ENCODE data around the gene ONECUT3. TPM values are rescaled to one million over a fixed set of nuclear protein-coding genes. Genes with fewer than 3 reads are reported as not detected.

ONECUT3 gene
- total and polyA plus RNA-seq, 3 donors from 2014 or later: 0.13 to 0.39 (median 0.25) TPM

GRCh38 chr19:1744822-1745563 lies 8.3 kb upstream of the ONECUT3 start:
- H3K36me3 ChIP-seq (ENCODE audit: low read depth, missing control alignments): no peaks in the 10 kb centered on the region
- intact Hi-C loops (cut with DNase I; ENCODE audit: low total_unique reads): no loop called here
- TF ChIP-seq POLR2A (IDR thresholded peaks at IDR 0.05) (no peak), CTCF (IDR thresholded peaks at IDR 0.05) (no peak)
- no peaks in the 10 kb centered on the region for H3K27me3 ChIP-seq
- H3K4me3 ChIP-seq: no peak overlapping the region
- 31 to 33% methylated on average over 6 to 19 of the region's 19 CpGs for WGBS, 2 donors
- H3K9me3 ChIP-seq: no peaks in the 10 kb centered on the region
- no peak overlapping the region for H3K27ac ChIP-seq
- H3K4me1 ChIP-seq: peaks cover 2% of the 10 kb centered on the region
- DNase-seq: no peak

GRCh38 chr19:1745589-1746031 lies 7.7 kb upstream of the ONECUT3 start:
- intact Hi-C loops (cut with DNase I; ENCODE audit: low total_unique reads): no loop called here
- DNase-seq: no peak

GRCh38 chr19:1746401-1747284 lies 6.7 kb upstream of the ONECUT3 start:
- intact Hi-C loops (cut with DNase I; ENCODE audit: low total_unique reads): no loop called here
- Histone ChIP-seq H3K4me1 (peaks cover 3% of the 10 kb centered on the region), H3K27ac (no peak overlapping the region), H3K36me3 (ENCODE audit: low read depth, missing control alignments) (no peaks in the 10 kb centered on the region), H3K27me3 (no peaks in the 10 kb centered on the region), H3K4me3 (no peak overlapping the region), H3K9me3 (no peaks in the 10 kb centered on the region)
- TF ChIP-seq CTCF (IDR thresholded peaks at IDR 0.05): no peak
- 20 to 26% methylated on average over 20 to 25 of the region's 31 CpGs for WGBS, 2 donors
- no peak for DNase-seq

More at GRCh38 chr19:1745589-1746031, 7.7 kb upstream of the ONECUT3 start:
- Histone ChIP-seq H3K27me3 (no peaks in the 10 kb centered on the region), H3K36me3 (ENCODE audit: low read depth, missing control alignments) (no peaks in the 10 kb centered on the region), H3K27ac (no peak overlapping the region), H3K4me1 (peaks cover 3% of the 10 kb centered on the region), H3K4me3 (no peak overlapping the region), H3K9me3 (no peaks in the 10 kb centered on the region)
- WGBS, 2 donors: 11 to 12% methylated on average over 14 of the region's 14 CpGs
- TF ChIP-seq CTCF (IDR thresholded peaks at IDR 0.05): no peak
- no peak for TF ChIP-seq POLR2A (IDR thresholded peaks at IDR 0.05)

GRCh38 chr19:1747285-1748114 lies 5.8 kb upstream of the ONECUT3 start:
- WGBS, 2 donors: 20% methylated on average over 16 to 22 of the region's 22 CpGs
- no peaks in the 10 kb centered on the region for H3K9me3 ChIP-seq
- H3K27ac ChIP-seq: no peak overlapping the region
- intact Hi-C loops (cut with DNase I; ENCODE audit: low total_unique reads): no loop called here
- no peaks in the 10 kb centered on the region for H3K27me3 ChIP-seq
- H3K4me1 ChIP-seq: peaks cover 3% of the 10 kb centered on the region
- H3K36me3 ChIP-seq (ENCODE audit: low read depth, missing control alignments): no peaks in the 10 kb centered on the region
- H3K4me3 ChIP-seq: no peak overlapping the region
- TF ChIP-seq POLR2A (IDR thresholded peaks at IDR 0.05) (no peak), CTCF (IDR thresholded peaks at IDR 0.05) (no peak)
- DNase-seq: no peak
